Activated CD4-positive, alpha-beta T cell treated with anti-CD3 and anti-CD28 coated beads for 1 hour (primary cell): Measurements from ENCODE around the gene PC.

ENCODE experiments used
- DNase-seq: peaks from one replicate; pipeline ENCODE4 v3.0.0-alpha.2; 2020

The PC gene

GRCh38 chr11:66851698-66852465, 106.3 kb downstream of the PC start:
- no peak for DNase-seq

DNA sequence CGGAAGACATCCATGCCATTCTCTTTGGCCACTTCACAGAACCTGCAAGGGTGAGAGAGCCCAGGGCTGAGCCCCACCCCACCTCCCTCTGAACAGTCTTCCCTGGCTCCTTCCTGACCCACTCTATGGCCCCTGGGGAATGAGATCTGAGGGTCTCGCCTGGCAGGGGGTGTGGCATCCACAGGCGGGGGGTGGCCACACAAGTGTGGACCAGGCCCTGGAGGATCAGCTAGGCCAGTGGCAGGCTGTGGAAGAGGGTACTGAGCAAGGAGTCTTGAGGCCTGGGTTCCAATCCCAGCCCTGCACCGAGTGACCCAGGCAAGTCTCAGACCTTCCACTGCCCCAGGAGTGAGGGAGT, 107.0 kb downstream of the PC start:
- DNase-seq, result no peak

- DNase-seq, result no peak
Observed at GRCh38 chr11:66850588-66851238, 107.5 kb downstream of the PC start.

DNA sequence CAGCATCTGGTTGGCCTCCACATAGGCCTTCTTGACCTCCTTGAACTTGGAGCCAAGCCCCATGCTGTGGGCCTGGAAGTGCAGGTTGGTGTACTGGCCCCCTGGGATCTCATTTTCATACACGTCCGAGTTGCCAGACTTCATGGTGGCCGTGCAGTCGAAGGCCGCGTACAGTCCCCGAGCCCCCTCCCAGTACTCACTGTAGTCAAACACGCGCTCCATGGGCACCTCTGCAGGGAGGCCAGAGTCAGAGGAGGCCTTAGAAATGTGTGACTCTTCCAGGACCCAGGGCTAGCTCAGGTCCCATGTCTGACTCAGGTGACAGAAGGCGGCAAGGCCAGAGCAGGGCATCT, 108.0 kb downstream of the PC start:
- no peak for DNase-seq

DNA sequence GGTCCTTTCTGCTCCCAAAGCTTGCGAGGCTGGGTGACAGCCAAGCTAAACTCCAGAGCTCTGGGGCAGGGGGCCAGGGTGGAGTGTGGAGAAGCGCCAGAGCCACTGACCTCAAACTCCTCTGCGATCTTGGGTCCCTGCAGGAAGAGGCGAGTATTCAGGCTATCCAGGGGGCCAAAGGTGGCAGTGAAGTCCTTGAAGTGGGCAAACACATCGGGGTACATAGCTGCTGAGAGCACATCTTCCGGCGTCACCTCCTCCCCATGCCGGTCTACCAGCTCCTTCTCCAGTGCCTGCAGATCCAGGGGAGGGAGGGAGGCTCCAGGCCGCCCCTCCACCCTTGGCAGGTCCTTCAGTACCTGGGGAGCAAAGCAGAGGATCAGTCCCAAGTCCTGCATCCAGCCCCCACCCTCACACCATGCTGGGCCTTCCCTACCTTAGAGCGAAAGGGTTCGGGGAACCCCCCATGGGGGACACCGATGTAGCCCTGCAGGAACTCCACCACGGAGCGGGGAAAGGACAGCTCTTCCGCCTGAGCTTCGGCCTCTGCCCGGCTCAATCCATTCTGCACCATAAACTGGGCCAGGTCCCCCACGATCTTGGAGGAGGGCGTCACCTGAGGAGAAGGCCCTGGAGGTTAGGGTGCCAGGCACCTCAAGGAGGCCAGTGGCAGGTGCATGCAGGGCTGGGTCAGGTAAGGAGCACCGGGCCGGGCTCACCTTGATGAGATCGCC, 108.5 kb downstream of the PC start:
- DNase-seq, result no peak

- no peak for DNase-seq
Observed at GRCh38 chr11:66848671-66849500, 109.3 kb downstream of the PC start.

DNA sequence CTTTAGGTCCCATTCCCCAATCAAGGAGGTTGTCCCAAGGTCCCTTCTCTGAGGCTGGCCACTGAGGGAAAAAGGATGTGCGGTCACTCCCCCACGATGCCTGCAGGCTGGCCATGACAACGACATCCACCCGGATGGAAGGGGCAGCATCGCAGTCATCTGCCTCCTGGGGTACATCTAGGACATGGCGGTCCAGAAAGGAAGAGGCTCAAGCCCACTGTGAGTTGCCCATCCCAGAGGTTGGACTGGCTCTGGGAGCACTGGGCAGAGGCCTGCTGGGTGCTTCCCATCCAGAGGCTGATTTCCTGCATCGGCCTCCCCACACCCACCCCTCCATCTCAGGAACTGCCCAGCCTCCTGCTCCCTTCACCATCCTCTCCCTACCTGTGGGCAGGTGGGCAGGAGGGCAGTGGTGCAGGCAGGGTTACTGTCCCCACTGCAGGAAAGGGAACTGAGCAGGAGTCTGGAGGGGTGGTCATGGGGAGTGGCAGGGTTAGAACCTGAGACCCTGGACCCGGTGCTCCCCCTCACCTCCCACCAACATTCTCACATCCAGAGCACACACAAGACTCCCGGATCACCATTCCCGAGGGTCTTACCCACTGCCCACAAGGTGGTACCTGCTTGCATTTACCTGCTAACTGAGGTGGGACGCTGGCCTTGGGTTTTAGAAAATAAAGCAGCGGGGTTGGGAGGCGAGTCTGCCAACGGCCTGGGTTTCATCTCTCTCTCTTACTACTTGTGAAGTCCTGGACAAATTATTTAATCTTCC, 110.5 kb downstream of the PC start:
- DNase-seq, result no peak

DNA sequence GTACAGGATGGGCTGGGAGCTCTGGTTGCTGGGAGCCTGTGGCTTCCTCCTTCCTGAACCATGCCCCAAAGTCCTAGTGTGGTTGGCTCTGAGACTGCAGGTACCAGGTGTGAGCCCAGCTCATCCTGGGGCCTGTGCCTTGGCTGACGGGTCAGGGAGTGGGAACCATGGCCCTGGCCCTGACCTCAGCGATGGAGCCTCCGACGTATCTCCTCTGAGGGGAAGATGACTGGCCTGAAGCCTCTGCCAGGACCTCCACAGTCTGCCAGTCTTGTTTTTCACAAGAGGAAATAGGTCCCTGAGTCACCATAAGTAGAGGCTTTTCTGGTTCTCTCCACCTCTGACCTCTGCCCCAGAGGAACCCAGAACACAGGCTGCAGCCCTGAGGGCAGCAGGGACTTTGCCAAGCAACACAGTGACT, 111.5 kb downstream of the PC start:
- no peak for DNase-seq

GRCh38 chr11:66845876-66846212, 112.3 kb downstream of the PC start:
- no peak for DNase-seq

DNA sequence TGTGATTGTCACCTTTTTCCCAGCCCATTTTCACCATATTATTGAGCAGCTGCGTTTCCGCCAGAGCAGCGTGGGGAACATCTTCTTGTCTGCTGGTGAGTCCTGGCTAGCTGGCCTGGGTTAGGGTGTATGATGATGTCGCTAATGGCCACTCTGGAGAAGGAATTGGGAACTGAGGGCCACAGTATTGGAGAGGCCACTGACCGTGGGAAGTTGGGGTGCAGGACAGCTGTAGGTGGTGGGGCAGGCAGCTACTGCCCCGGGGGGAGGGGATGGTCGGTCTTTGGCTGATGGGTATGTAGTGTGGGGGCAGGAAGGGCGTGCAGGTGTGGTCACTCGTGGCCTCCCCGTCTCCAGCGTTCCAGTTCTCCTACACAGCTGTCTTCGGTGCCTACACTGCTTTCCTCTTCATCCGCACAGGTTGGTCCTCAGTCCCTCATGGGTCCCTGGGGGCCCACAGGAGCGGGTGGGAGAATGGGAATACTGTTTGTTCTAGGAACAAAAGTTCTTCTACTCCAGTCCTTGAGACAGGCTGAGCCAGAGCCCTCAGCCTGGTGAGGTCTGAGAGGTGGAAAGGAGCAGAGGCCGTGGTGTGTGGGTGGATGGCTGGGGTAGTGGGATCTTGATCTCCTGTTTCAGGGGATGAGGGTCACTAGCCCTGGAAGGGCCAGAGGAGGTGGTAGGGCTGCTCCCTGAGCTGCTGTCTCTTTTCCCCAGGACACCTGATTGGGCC, 112.9 kb downstream of the PC start:
- DNase-seq, result peak; percentile 5

- peak; percentile 6 for DNase-seq
Observed at GRCh38 chr11:66844496-66845142, 113.6 kb downstream of the PC start.

- peak; percentile 5 for DNase-seq
Observed at GRCh38 chr11:66843776-66844495, 114.2 kb downstream of the PC start.

DNA sequence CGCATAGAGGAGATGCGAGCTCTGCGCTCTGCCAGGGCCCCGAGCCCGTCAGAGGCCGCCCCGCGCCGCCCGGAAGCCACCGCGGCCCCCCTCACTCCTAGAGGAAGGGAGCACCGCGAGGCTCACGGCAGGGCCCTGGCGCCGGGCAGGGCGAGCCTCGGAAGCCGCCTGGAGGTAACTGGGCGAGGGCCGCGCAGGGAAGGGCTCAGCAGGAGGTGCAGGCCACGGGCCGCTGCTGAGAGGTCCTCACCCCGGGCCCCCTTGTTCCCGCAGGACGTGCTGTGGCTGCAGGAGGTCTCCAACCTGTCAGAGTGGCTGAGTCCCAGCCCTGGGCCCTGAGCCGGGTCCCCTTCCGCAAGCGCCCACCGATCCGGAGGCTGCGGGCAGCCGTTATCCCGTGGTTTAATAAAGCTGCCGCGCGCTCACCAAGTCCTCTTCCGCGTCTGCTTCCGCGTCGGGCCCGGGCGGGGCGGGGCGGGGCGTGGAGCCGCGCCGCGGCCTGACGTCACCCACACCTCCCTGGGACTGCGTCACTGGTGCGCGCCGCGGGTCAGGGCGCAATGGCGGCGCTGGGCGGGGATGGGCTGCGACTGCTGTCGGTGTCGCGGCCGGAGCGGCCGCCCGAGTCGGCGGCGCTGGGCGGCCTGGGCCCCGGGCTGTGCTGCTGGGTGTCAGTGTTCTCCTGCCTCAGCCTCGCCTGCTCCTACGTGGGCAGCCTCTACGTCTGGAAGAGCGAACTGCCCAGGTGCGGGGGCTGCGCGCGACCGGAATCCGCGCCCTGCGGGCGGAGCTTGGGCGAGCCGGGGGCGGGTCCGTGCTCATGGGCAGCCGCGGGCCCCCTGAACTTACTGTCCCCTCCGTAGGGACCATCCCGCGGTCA, 115.0 kb downstream of the PC start, which contains the start of gene RCE1:
Gene RCE1 (plus strand): TSS at position 546 of the 880 bp plus-strand sequence. CDS start 15 bp downstream, at position 561.
- peak; percentile 86 for DNase-seq

DNA sequence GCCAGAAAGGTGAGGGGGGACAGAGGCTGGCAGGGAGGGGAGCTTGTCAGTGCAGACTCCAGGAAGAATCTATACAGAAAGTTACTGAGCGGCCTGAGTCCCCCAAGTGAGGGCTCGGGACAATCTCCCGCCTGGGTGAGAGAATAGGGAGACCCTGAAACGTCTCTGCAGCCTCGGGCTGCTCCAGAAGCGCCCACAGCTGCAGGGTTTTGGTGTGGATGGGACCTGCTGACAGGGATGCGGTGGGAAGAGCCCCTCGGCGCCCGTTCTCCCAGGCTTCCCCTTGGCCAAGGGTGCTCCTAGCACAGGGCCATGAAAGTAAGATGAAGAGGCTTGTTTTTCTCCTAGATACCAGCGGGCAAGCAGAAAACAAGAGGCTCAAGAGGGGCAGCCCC, 115.7 kb downstream of the PC start:
- DNase-seq, result no peak

- no peak for DNase-seq
Observed at GRCh38 chr11:66841861-66842260, 116.3 kb downstream of the PC start.

DNA sequence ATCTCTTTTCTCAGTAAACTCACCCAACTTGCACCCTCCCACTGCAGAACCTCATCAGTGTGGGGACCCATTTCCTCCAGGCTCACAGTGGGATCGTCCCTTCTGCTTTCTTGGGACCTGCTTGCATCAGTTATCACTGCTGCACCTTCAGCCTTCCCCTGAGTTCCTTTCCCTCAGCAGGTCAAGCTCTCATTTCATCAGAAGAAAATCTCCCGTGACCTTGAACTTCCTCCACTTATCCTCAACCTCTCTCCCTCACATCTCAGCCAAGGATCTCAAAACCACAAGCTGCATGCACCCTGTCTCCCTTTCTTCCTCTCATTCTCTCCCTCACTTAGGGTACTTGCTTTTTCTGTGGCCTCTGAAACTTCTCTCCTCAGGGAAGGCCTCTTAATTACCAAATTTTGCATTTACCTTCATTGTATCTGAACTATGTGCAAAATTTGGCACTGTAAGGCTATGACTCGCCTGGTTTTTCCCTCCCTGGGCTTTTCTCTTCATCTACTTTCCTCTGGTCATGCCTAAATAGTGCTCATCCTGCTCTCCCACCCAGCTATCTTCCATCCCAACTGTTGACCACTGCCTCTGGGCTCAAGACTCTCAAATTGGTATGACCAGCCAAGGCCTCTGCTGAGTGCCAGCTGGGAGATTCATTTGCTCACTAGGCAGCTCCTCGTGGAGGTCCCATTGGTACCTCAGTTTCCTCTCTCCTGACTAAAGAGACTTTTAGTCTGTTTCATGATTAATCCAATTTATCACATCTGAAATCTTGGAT, 117.7 kb downstream of the PC start:
- no peak for DNase-seq

DNA sequence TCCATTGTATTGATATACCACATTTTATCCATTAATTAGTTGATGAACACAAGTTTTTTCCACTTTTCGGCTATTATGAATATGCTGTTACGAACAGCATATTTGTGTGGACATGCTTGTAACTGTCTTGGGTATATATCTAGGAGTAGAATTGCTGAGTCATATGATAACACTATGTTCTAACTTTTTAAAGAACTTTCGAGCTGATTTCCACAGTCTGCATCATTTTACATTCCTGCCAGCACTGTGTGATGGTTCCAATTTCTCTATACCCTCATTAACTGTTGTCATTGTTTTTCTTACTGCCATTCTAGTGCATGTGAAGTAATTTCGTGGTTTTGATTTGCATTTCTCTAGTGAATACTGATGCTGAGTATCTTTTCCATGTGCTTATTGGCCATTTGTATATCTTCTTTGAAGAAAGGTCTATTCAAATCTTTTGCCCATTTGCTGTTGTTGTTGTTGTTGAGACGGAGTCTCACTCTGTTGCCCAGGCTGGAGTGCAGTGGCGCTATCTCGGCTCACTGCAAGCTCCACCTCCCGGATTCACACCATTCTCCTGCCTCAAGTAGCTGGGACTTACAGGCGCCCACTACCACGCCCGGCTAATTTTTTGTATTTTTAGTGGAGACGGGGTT, 122.3 kb downstream of the PC start:
- DNase-seq, result no peak

DNA sequence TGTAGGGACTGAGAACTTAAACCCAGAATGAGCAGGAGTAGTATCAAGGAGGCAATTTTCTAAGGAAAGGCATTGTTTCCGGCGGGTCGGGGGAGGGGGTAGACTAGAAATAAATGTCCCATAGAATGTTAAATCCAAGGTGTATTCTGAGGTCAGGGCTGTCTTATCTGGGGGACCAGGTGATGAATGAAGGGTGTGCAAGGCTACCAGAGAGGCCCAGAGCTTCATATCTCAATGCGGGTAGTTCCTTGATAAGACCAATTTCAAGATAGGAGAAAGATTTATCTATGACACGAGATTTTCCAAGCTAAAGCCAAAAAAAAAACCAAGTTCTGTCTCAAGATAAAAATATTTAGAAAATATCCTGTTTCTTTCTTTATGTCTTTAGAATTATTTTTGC, 123.2 kb downstream of the PC start:
- DNase-seq, result no peak
